Activated B cell treated with CpG ODN at 0.5 μM for 24 hours (primary cell): ENCODE measurements around the gene ANKRD49. TPM values are rescaled to one million over a fixed set of nuclear protein-coding genes. Genes with fewer than 3 reads are reported as not detected.

Experiments used
- ATAC-seq: fragments of 200-7000 bp; cut with Tn5 transposase; one replicate; pipeline ENCODE4 v1.10.0; 2021; ENCODE audit warnings: low read depth, mild to moderate bottlenecking, moderate library complexity
- CTCF ChIA-PET: fragments of 350-600 bp; sonication (Branson Sonifier 250); formaldehyde crosslinking; loops from one replicate; lab custom pipeline; 2021; ENCODE audit warnings: antibody characterized with exemption; lab: Charles Lee
- POLR2A ChIA-PET: fragments of 350-600 bp; sonication (Branson Sonifier 250); formaldehyde crosslinking; loops from one replicate; lab custom pipeline; 2021; ENCODE audit warnings: antibody characterized with exemption; lab: Charles Lee
- DNase-seq: peaks from one replicate; pipeline ENCODE4 v3.0.0; 2022
- H3K27ac Mint-ChIP-seq: one replicate; pipeline ENCODE4 v1.8.0; 2020; ENCODE audit warnings: mixed read lengths
- H3K27me3 Mint-ChIP-seq: one replicate; pipeline ENCODE4 v1.8.0; 2021; ENCODE audit warnings: mixed read lengths
- H3K36me3 Mint-ChIP-seq: one replicate; pipeline ENCODE4 v1.8.0; 2021; ENCODE audit warnings: low read depth, mixed read lengths
- H3K4me1 Mint-ChIP-seq: one replicate; pipeline ENCODE4 v1.8.0; 2021; ENCODE audit warnings: mixed read lengths
- H3K4me3 Mint-ChIP-seq: one replicate; pipeline ENCODE4 v1.8.0; 2020; ENCODE audit warnings: mild to moderate bottlenecking, mixed read lengths
- H3K9me3 Mint-ChIP-seq: one replicate; pipeline ENCODE4 v1.8.0; 2020; ENCODE audit warnings: mixed read lengths
- CTCF ChIP-seq: fragments of 200-600 bp; IDR thresholded peaks from one replicate; pipeline ENCODE4 v1.8.0; 2022; ENCODE audit warnings: antibody characterized with exemption, mild to moderate bottlenecking
- intact Hi-C: fragments of 100-400 bp; cut with micrococcal nuclease; formaldehyde crosslinking; loops from one replicate; pipeline ENCODE4 v1.15.1; 2024
- total RNA-seq: library from RNA; stranded (reverse); gene quantifications from 2 replicates; pipeline ENCODE4 v1.2.3, GENCODE V29; 2022

ANKRD49 gene
- total RNA-seq, 1 donor from 2014 or later, result 46.5 TPM

DNA sequence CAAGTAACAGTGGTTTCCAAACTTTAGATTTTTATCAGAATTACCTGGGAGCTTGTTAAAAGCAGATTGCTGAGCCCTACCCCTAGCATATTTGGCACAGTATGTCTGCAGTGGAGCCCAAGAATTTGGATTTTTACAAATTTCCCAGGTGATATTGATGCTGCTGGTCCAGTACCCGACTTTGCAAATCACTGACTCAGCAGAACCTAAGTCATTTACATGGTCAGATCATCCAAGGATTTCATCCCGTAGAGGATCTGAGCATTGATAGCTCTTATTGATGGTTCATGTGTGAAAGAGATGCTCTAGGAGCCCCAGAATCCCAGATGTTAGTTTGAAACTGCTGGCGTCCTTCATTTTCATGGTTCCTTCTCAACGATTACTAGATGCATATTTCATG is 24.5 kb downstream of the ANKRD49 start:
- Mint-ChIP-seq H3K27me3 (peaks cover 19% of the 10 kb centered on the region), H3K4me1 (no peaks in the 10 kb centered on the region), H3K9me3 (no peaks in the 10 kb centered on the region), H3K36me3 (no peaks in the 10 kb centered on the region), H3K4me3 (no peak overlapping the region), H3K27ac (no peak overlapping the region)
- DNase-seq (no peak), ATAC-seq (no peak)
- ChIA-PET POLR2A (no interaction called here), CTCF (interaction anchor here (0.6 to 3.5 kb wide), 5 partner anchors 10 to 380 kb away, joined by 3 to 10 read pairs (median 3); no protein-coding TSS in a partner anchor)
- intact Hi-C loops, result loop anchor here (2.0 kb wide), 3 partner anchors 25 to 245 kb away; partner anchors contain the start of gene FUT4
- no peak for TF ChIP-seq CTCF

DNA sequence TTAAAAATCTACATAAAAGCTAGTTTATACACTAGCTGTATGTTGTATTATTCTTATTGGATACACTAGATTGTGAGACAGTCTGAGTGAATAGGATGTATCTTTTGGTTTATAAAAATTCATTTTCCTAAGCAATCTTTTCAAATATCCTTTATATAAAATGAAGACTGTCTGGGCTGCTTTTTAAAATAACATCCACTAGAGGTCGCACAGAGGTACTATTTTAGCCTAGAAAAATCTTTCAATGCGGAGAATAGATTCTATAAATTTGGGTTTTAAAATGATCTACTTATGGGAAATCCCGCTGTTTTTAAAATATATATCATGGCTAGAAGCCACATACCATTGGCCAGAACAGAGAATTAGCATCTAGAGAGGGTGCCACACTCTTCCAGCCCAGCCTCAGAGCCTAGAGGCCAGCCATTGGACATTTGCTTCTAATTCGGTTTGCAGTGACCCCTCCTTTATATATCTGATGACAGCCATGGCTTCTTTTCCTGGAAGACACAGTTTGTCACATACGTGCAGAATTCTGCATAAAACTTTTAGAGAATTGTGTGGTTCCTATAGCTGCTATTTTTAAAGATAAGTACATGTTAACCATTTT is 25.8 kb downstream of the ANKRD49 start:
- Mint-ChIP-seq H3K4me3 (no peak overlapping the region), H3K27me3 (peaks cover 23% of the 10 kb centered on the region), H3K4me1 (no peaks in the 10 kb centered on the region), H3K27ac (no peak overlapping the region), H3K9me3 (no peaks in the 10 kb centered on the region), H3K36me3 (no peaks in the 10 kb centered on the region)
- DNase-seq, result no peak
- no peak for ATAC-seq
- intact Hi-C loops, result loop anchor here (1.0 to 2.0 kb wide), 6 partner anchors 23 to 1907 kb away; partner anchors contain the start of gene FUT4
- ChIA-PET CTCF (interaction anchor here (0.7 to 3.5 kb wide), 6 partner anchors 12 to 388 kb away, joined by 3 to 10 read pairs (median 4); no protein-coding TSS in a partner anchor), POLR2A (no interaction called here)
- TF ChIP-seq CTCF, result peak; percentile 54

DNA sequence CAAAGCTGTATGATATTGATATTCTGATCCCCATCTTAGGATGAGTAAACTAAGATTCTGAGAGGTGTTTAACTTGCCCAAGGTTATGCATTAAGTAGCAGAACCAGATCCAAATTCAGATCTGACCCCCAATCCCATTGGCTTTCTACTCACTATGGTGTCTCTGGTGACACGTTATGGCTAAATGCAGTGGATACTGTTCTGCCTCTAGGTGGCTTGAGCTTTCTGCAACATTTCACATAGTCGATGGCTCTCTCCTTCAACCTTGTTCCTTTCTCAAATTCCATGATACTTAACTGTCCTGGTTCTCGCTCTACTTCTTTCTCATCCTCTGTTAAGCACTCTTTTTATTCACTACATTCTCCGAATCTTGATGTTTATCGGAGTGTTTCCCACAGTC is 27.9 kb downstream of the ANKRD49 start:
- Mint-ChIP-seq H3K4me3 (no peak overlapping the region), H3K36me3 (no peaks in the 10 kb centered on the region), H3K4me1 (no peaks in the 10 kb centered on the region), H3K27ac (no peak overlapping the region), H3K27me3 (peaks cover 20% of the 10 kb centered on the region), H3K9me3 (no peaks in the 10 kb centered on the region)
- POLR2A ChIA-PET, result no interaction called here
- CTCF ChIA-PET, result interaction anchor here (0.8 to 1.7 kb wide), 6 partner anchors 9 to 1905 kb away, joined by 3 to 5 read pairs (median 4); partner anchors contain the start of gene C11orf97
- ATAC-seq, result no peak
- intact Hi-C loops, result no loop called here
- DNase-seq, result no peak
- no peak for TF ChIP-seq CTCF

GRCh38 chr11:94524341-94524740 is 30.6 kb downstream of the ANKRD49 start:
- H3K9me3 Mint-ChIP-seq, result no peaks in the 10 kb centered on the region
- no peak overlapping the region for H3K4me3 Mint-ChIP-seq
- ATAC-seq (no peak), DNase-seq (no peak)
- H3K27ac Mint-ChIP-seq, result no peak overlapping the region
- intact Hi-C loops, result no loop called here
- no peaks in the 10 kb centered on the region for H3K4me1 Mint-ChIP-seq
- no peaks in the 10 kb centered on the region for H3K36me3 Mint-ChIP-seq
- ChIA-PET POLR2A (no interaction called here), CTCF (no interaction called here)
- peaks cover 34% of the 10 kb centered on the region for H3K27me3 Mint-ChIP-seq
- TF ChIP-seq CTCF, result no peak

- TF ChIP-seq CTCF, result no peak
- H3K27me3 Mint-ChIP-seq, result peaks cover 40% of the 10 kb centered on the region
- no peak for ATAC-seq
- intact Hi-C loops, result no loop called here
- H3K27ac Mint-ChIP-seq, result no peak overlapping the region
- POLR2A ChIA-PET, result interaction anchor here (0.6 kb wide), 1 partner anchor 81 kb away, joined by 4 read pairs; no protein-coding TSS in a partner anchor
- CTCF ChIA-PET, result no interaction called here
- H3K4me3 Mint-ChIP-seq, result no peak overlapping the region
- no peaks in the 10 kb centered on the region for H3K9me3 Mint-ChIP-seq
- H3K36me3 Mint-ChIP-seq, result no peaks in the 10 kb centered on the region
- DNase-seq, result no peak
- H3K4me1 Mint-ChIP-seq, result no peaks in the 10 kb centered on the region
Measured at GRCh38 chr11:94525546-94526324, 32.0 kb downstream of the ANKRD49 start.
